Measurements from ENCODE around the gene FAU.

The FAU gene

DNA sequence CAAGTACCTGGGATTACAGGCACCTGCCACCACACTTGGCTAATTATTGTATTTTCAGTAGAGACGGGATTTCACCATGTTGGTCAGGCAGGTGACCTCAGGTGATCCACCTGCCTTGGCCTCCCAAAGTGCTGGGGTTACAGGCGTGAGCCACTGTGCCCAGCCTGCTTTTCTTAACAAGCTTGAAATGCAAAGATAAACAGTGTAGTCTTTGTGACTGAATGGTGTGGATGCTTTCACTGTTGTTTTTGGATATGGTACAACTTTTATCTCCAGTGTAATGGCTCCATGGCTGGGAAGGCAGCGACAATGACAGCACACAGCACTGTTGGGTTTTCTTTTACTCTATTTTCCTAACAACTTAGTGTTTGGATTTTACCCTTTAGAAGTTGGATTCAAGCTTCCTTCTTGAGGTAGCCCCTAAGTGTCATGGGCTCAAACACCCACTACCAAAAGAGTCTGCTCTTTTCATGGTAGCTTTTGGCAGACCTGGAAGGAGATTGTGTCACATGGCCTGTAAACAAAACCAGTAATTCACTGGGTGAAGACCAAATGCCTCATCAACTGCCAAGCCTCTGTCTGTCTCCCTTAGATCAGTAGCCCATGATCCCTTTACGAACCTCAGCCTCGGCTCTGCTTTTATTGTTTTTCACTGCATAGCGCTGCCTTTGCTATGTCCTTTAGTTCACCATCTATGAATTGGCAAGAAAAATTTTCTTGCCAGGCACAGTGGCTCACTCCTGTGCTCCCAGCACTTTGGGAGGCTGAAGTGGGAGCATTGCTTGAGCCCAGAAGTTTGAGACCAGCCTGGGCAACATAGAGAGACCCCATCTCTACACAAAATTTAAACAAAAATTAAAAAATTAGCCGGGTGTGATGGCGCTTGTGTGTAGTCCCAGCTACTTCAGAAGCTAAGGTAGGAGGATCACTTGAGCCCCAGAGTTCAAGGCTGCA lies 19.5 kb downstream of the FAU start:
- H2AFZ ChIP-seq (ENCODE audit: low read depth, low read length) = no peak overlapping the region
- H3K36me3 ChIP-seq (ENCODE audit: insufficient read depth, low read length) = no peaks in the 10 kb centered on the region
- no peaks in the 10 kb centered on the region for H3K9me3 ChIP-seq (ENCODE audit: low read length)
- H3K4me3 ChIP-seq (ENCODE audit: low read length) = no peak overlapping the region
- H3K4me1 ChIP-seq (ENCODE audit: insufficient read depth, low read length) = no peaks in the 10 kb centered on the region
- no peaks in the 10 kb centered on the region for H3K27me3 ChIP-seq (ENCODE audit: insufficient read depth, low read length)

DNA sequence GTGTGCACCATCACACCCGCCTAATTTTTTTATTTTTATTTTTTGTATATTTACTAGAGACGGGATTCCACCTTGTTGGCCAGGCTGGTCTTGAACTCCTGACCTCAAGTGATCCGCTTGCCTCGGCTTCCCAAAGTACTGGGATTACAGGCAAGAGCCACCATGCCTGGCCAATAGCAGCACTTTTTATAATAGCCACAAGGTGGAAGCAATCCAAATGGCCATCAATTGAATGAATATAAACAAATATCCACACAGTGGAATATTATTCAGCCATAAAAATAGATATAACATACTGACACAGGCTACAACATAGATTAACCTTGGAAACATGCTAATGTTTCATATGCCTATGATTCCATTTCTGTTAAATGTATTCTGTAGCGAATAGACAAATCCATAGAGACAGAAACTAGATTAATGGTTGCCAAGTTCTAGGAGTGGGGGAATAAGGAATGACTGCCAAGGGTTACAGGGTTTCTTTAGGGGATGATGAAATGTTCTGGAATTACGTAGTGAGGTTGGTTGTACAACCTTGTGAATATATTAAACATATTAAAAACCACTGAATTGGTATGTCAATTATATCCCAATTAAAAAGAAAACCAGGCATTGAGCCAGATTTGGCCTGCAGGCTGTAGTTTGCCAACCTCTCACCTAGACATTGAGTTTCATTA lies 21.1 kb downstream of the FAU start:
- H3K27me3 ChIP-seq (ENCODE audit: insufficient read depth, low read length) = no peaks in the 10 kb centered on the region
- H3K36me3 ChIP-seq (ENCODE audit: insufficient read depth, low read length) = no peaks in the 10 kb centered on the region
- H3K9me3 ChIP-seq (ENCODE audit: low read length) = no peaks in the 10 kb centered on the region
- H3K4me3 ChIP-seq (ENCODE audit: low read length) = no peak overlapping the region
- peaks cover 7% of the 10 kb centered on the region for H3K4me1 ChIP-seq (ENCODE audit: insufficient read depth, low read length)
- H2AFZ ChIP-seq (ENCODE audit: low read depth, low read length) = no peak overlapping the region

DNA sequence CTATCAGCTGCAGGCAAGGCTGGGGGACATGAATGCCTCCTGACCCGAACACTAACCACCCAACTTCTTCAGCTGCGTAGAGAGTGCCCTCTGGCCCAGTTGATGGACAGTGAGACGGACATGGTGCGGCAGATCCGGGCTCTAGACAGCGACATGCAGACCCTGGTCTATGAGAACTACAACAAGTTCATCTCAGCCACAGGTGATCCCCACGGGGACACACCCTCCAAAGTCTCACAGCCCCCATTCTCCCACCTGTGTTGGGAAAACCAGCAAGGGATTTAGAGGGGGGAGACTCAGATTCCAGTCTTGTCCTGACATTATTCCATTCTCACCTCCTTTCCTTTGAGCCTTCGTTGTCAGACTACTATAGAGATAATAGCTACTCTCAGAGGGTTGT lies 25.0 kb downstream of the FAU start:
- H2AFZ ChIP-seq (ENCODE audit: low read depth, low read length) = no peak overlapping the region
- no peaks in the 10 kb centered on the region for H3K27me3 ChIP-seq (ENCODE audit: insufficient read depth, low read length)
- no peaks in the 10 kb centered on the region for H3K9me3 ChIP-seq (ENCODE audit: low read length)
- H3K4me1 ChIP-seq (ENCODE audit: insufficient read depth, low read length) = peaks cover 10% of the 10 kb centered on the region
- no peaks in the 10 kb centered on the region for H3K36me3 ChIP-seq (ENCODE audit: insufficient read depth, low read length)
- H3K4me3 ChIP-seq (ENCODE audit: low read length) = peak overlapping the region; percentile 88

DNA sequence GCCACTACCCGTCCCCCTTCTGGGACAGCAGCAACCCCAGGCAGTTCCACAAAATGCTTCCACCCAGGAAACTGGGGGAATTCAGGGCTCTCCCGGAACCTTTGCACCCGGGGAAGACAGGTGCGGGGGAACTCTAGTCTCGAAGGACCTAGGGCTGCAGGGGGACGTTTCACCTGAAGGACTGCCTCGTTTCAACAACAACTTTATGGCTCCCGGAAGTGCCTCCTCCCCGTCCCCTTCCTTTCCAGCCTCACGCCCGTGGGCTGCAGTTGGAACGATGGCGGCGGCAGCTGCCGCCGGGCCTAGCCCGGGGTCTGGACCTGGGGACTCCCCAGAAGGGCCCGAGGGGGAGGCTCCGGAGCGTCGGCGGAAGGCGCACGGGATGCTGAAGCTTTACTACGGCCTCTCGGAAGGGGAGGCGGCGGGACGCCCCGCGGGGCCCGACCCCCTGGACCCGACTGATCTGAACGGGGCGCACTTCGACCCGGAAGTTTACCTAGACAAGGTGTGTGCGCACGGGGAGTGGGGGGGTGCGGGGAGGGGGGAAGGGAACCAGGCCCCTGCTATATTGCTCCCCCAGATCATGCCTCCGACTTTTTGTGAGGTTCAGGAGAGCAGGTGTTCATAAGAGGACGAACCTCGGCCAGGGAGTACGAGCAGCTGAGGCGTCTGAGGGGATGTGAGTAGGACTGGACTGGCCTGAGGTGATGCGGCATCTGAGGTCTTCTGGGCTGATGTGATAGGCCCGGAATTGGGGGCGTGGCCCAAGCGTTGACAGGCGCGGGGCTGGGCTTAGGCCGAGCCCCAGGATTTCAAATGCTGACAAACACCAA lies 25.7 kb downstream of the FAU start, which contains the start of gene VPS51:
Gene VPS51, plus strand, starts transcription at position 241 of the 833 bp plus-strand sequence. Its CDS starts 37 bp downstream, at position 278.
- Histone ChIP-seq H2AFZ (ENCODE audit: low read depth, low read length) (peak within 1 kb of the TSS; percentile 82), H3K36me3 (ENCODE audit: insufficient read depth, low read length) (no peaks in the 10 kb centered on the region), H3K9me3 (ENCODE audit: low read length) (no peaks in the 10 kb centered on the region)

DNA sequence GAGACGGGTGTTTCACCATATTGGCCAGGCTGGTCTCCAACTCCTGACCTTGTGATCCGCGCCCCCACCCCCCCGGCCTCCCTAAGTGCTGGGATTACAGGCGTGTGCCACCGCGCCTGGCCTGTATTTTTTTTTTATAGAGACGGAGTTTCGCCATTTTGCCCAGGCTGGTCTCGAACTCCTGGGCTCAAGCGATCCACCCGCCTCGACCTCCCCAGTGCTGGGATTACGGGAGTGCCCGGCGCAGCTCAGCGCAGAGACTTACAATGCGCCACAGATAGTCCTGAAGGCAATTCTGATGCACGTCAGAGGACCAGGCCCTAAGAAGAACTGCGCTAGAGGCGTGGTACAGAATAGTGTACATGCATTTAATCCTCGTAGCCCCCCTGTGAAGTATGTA lies 26.5 kb downstream of the FAU start:
- Histone ChIP-seq H3K4me1 (ENCODE audit: insufficient read depth, low read length) (peaks cover 10% of the 10 kb centered on the region), H2AFZ (ENCODE audit: low read depth, low read length) (peak overlapping the region; percentile 82), H3K4me3 (ENCODE audit: low read length) (peak overlapping the region; percentile 88), H3K27me3 (ENCODE audit: insufficient read depth, low read length) (no peaks in the 10 kb centered on the region), H3K9me3 (ENCODE audit: low read length) (no peaks in the 10 kb centered on the region), H3K36me3 (ENCODE audit: insufficient read depth, low read length) (no peaks in the 10 kb centered on the region)

More for the DNA sequence above, 25.7 kb downstream of the FAU start, which contains the start of gene VPS51:
- peak within 1 kb of the TSS; percentile 88 for H3K4me3 ChIP-seq (ENCODE audit: low read length)
- no peaks in the 10 kb centered on the region for H3K27me3 ChIP-seq (ENCODE audit: insufficient read depth, low read length)
- peaks cover 10% of the 10 kb centered on the region for H3K4me1 ChIP-seq (ENCODE audit: insufficient read depth, low read length)

DNA sequence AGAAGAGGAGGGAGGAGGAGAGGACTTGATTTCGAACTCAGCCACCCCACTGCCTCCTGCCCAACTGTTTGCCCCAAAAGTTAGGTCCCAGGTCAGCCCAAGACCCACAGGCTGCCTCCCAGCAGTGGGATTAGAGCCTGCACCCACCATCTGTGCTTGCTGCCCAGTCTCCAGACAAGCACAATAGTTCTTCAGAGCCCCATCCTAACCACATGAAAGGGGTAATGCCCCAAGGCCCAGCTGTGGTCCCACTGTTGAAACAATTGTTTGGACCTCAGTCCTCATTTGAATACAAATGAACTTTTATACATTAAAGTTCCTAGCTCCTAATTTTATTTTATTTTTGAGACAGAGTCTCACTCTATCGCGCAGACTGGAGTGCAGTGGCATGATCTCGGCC lies 31.3 kb downstream of the FAU start:
- Histone ChIP-seq H3K27me3 (ENCODE audit: insufficient read depth, low read length) (no peaks in the 10 kb centered on the region), H3K9me3 (ENCODE audit: low read length) (no peaks in the 10 kb centered on the region), H3K36me3 (ENCODE audit: insufficient read depth, low read length) (peaks cover 40% of the 10 kb centered on the region), H3K4me3 (ENCODE audit: low read length) (no peak overlapping the region), H2AFZ (ENCODE audit: low read depth, low read length) (no peak overlapping the region), H3K4me1 (ENCODE audit: insufficient read depth, low read length) (peaks cover 1% of the 10 kb centered on the region)

DNA sequence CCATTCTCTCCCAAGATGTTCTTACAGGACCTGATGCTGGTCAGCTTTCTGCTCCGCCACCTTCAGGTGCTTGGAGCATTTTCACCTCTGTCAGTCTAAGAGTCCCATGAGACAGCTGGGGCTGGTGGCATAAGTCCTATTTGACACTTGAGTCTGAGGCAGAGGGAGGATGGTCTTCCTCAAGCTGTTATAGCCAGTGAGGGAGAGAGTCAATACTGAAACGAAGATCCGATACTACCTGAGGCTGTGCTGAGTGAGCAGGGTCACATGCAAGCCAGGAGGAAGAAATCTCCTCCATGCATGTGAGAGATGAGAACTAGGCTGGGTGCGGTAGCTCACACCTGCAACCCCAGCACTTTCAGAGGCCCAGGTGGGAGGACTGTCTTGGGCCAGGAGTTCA lies 32.3 kb downstream of the FAU start:
- no peak overlapping the region for H2AFZ ChIP-seq (ENCODE audit: low read depth, low read length)
- H3K4me3 ChIP-seq (ENCODE audit: low read length) = no peak overlapping the region
- H3K27me3 ChIP-seq (ENCODE audit: insufficient read depth, low read length) = no peaks in the 10 kb centered on the region
- H3K4me1 ChIP-seq (ENCODE audit: insufficient read depth, low read length) = peaks cover 6% of the 10 kb centered on the region
- peaks cover 47% of the 10 kb centered on the region for H3K36me3 ChIP-seq (ENCODE audit: insufficient read depth, low read length)
- H3K9me3 ChIP-seq (ENCODE audit: low read length) = no peaks in the 10 kb centered on the region

DNA sequence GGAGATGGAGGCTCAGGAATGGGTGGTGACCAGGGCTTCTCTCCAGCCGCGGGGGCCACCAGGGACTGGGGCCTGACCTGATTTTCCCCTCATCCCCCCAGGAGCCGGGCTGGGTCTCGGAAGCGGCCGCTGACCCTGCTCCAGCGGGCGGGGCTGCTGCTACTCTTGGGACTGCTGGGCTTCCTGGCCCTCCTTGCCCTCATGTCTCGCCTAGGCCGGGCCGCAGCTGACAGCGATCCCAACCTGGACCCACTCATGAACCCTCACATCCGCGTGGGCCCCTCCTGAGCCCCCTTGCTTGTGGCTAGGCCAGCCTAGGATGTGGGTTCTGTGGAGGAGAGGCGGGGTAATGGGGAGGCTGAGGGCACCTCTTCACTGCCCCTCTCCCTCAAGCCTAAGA lies 34.1 kb downstream of the FAU start:
- Histone ChIP-seq H3K9me3 (ENCODE audit: low read length) (no peaks in the 10 kb centered on the region), H2AFZ (ENCODE audit: low read depth, low read length) (no peak overlapping the region), H3K4me3 (ENCODE audit: low read length) (no peak overlapping the region), H3K4me1 (ENCODE audit: insufficient read depth, low read length) (peaks cover 15% of the 10 kb centered on the region), H3K36me3 (ENCODE audit: insufficient read depth, low read length) (peaks cover 47% of the 10 kb centered on the region), H3K27me3 (ENCODE audit: insufficient read depth, low read length) (no peaks in the 10 kb centered on the region)

DNA sequence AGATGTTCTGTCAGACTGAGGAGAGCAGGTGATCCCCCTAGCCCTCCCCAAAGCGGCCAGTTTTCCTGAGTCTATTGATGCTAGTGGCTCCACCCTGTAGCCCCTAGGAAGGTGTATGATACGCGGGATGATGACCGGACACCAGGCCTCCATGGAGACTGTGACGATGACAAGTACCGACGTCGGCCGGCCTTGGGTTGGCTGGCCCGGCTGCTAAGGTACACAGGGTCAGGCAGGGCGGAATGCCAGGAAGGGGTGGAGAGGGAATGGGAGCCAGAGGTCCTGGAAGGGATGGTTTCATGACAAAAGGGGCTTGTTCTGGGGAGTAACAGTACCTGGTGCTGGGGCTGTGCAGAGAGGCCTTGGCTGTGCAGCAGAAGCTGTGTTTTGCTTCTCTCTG lies 34.7 kb downstream of the FAU start:
- Histone ChIP-seq H3K4me3 (ENCODE audit: low read length) (no peak overlapping the region), H3K9me3 (ENCODE audit: low read length) (no peaks in the 10 kb centered on the region), H3K27me3 (ENCODE audit: insufficient read depth, low read length) (no peaks in the 10 kb centered on the region), H2AFZ (ENCODE audit: low read depth, low read length) (no peak overlapping the region), H3K36me3 (ENCODE audit: insufficient read depth, low read length) (peaks cover 47% of the 10 kb centered on the region), H3K4me1 (ENCODE audit: insufficient read depth, low read length) (peaks cover 19% of the 10 kb centered on the region)

DNA sequence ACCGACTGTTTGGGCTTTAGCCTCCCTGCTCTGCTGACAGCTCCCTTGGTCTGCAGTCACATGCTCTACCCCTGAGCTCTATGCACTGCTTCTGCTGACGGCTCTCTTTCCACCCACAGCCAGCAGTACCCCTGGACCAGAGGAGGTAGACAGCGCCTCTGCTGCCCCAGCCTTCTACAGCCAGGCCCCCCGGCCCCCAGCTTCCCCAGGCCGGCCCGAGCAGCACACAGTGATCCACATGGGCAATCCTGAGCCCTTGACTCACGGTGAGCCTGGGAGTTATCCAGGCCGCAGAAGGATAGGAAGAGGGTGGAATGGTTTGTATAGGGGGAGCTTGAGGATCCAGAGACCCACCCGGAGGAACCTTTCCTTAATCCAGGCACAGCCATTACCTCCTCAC lies 35.1 kb downstream of the FAU start:
- Histone ChIP-seq H2AFZ (ENCODE audit: low read depth, low read length) (no peak overlapping the region), H3K4me3 (ENCODE audit: low read length) (no peak overlapping the region), H3K9me3 (ENCODE audit: low read length) (no peaks in the 10 kb centered on the region), H3K36me3 (ENCODE audit: insufficient read depth, low read length) (peaks cover 51% of the 10 kb centered on the region), H3K27me3 (ENCODE audit: insufficient read depth, low read length) (no peaks in the 10 kb centered on the region), H3K4me1 (ENCODE audit: insufficient read depth, low read length) (peaks cover 19% of the 10 kb centered on the region)

DNA sequence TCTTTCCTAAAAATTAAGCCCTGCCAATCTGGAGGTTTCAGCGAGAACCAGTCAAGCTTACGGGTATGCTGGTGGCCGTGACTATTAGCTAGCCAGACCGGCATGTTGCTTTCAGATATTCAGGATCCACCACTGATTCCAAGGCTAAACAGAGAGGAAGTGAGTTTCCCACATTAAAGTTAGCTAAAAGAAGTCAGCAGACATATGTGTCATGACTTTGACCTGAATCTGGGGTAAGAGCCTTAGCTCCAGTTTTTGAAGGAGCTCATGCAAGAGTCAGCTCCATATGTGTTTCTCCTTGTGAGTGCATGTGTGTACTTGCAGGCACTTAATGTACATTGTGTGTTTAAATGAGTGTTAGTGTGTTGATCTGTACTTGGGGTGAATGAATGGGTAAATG lies 36.5 kb downstream of the FAU start:
- no peaks in the 10 kb centered on the region for H3K9me3 ChIP-seq (ENCODE audit: low read length)
- H2AFZ ChIP-seq (ENCODE audit: low read depth, low read length) = no peak overlapping the region
- H3K36me3 ChIP-seq (ENCODE audit: insufficient read depth, low read length) = peaks cover 61% of the 10 kb centered on the region
- peaks cover 19% of the 10 kb centered on the region for H3K4me1 ChIP-seq (ENCODE audit: insufficient read depth, low read length)
- H3K27me3 ChIP-seq (ENCODE audit: insufficient read depth, low read length) = no peaks in the 10 kb centered on the region
- no peak overlapping the region for H3K4me3 ChIP-seq (ENCODE audit: low read length)

DNA sequence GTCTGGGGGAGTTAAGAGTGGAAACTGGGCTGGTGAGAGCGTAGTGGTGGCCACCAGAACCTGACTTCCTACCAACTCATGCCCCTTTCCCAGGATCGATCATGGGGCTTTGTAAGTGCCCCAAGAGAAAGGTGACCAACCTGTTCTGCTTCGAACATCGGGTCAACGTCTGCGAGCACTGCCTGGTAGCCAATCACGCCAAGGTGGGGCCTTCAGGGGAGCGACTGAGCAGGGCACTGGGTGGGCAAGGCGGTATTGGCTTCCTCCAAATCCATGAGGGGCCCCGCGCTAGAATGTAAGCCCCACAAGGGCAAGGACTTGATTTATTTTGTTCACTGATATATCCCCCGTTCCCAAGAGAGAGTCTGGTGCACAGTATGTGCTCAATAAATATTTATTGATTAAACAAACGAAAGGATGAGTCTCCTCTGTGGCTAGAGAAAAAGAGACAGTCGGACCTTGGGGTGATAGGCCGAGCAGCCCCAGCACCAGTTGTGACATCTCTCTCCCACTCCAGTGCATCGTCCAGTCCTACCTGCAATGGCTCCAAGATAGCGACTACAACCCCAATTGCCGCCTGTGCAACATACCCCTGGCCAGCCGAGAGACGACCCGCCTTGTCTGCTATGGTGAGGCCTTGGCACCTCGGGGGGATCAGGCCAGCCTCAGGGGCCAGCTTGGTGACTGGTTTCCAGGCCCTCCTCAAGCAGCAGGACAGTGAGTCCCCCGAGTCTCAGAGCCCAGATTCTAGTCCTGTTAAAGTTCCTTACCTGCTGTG lies 37.1 kb downstream of the FAU start:
- Histone ChIP-seq H3K36me3 (ENCODE audit: insufficient read depth, low read length) (peaks cover 65% of the 10 kb centered on the region), H2AFZ (ENCODE audit: low read depth, low read length) (no peak overlapping the region), H3K4me3 (ENCODE audit: low read length) (peak overlapping the region; percentile 88), H3K9me3 (ENCODE audit: low read length) (no peaks in the 10 kb centered on the region), H3K27me3 (ENCODE audit: insufficient read depth, low read length) (no peaks in the 10 kb centered on the region), H3K4me1 (ENCODE audit: insufficient read depth, low read length) (peaks cover 19% of the 10 kb centered on the region)
